Neural cell (in vitro differentiated cells): ENCODE data around the gene RMDN3. TPM values are rescaled to one million over a fixed set of nuclear protein-coding genes. Genes with fewer than 3 reads are reported as not detected.

Experiments used
- H2AFZ ChIP-seq: fragments of 200-600, 300-800 bp; sonication (generic), shearing (Covaris generic); 2 replicates; pipeline ENCODE4 v1.6.0; 2014; ENCODE audit warnings: low read depth, mild to moderate bottlenecking, antibody characterized with exemption, low read length, moderate library complexity
- H3F3A ChIP-seq: fragments of 200-600 bp; shearing (Covaris generic); 2 replicates; pipeline ENCODE4 v1.6.1; 2016; ENCODE audit warnings: mild to moderate bottlenecking, moderate library complexity, mixed read lengths, antibody characterized with exemption, low read length; ENCODE audit not compliant: insufficient read depth, poor library complexity, severe bottlenecking
- H3K27ac ChIP-seq: fragments of 200-600, 300-800 bp; sonication (generic), shearing (Covaris generic); 2 replicates; pipeline ENCODE4 v1.5.1; 2014; ENCODE audit warnings: mild to moderate bottlenecking, low read length, moderate library complexity
- H3K27me3 ChIP-seq: fragments of 300-800, 200-600 bp; sonication (generic), shearing (Covaris generic); 2 replicates; pipeline ENCODE4 v1.6.0; 2014; ENCODE audit warnings: mild to moderate bottlenecking, low read depth, low read length, moderate library complexity; ENCODE audit not compliant: insufficient read depth
- H3K36me3 ChIP-seq: fragments of 300-800, 200-600 bp; sonication (generic), shearing (Covaris generic); 2 replicates; pipeline ENCODE4 v1.5.1; 2014; ENCODE audit warnings: mild to moderate bottlenecking, antibody characterized with exemption, low read length, moderate library complexity; ENCODE audit not compliant: insufficient read depth
- H3K4me2 ChIP-seq: fragments of 300-800, 200-600 bp; sonication (generic), shearing (Covaris generic); 2 replicates; pipeline ENCODE4 v1.6.0; 2014; ENCODE audit warnings: mild to moderate bottlenecking, low read length
- H3K4me3 ChIP-seq: fragments of 300-800, 200-600 bp; sonication (generic), shearing (Covaris generic); 2 replicates; pipeline ENCODE4 v1.5.1; 2014; ENCODE audit warnings: mild to moderate bottlenecking, low read length, moderate library complexity
- H3K79me2 ChIP-seq: fragments of 200-600 bp; shearing (Covaris generic); replicated peaks from 2 replicates; pipeline ENCODE4 v1.6.0; 2014; ENCODE audit warnings: mild to moderate bottlenecking, low read length, moderate library complexity; ENCODE audit not compliant: insufficient read depth
- H3K9ac ChIP-seq: fragments of 300-800, 200-600 bp; sonication (generic), shearing (Covaris generic); 2 replicates; pipeline ENCODE4 v1.6.1; 2016; ENCODE audit warnings: mild to moderate bottlenecking, low read length, mixed read lengths
- H3K9me2 ChIP-seq: fragments of 200-600 bp; shearing (Covaris generic); 2 replicates; pipeline ENCODE4 v1.6.1; 2016; ENCODE audit warnings: mild to moderate bottlenecking, low read length, mixed read lengths; ENCODE audit not compliant: insufficient read depth
- H3K9me3 ChIP-seq: fragments of 200-600, 300-800 bp; sonication (generic), shearing (Covaris generic); 2 replicates; pipeline ENCODE4 v1.6.1; 2016; ENCODE audit warnings: mild to moderate bottlenecking, mixed run types, low read length, moderate library complexity, mixed read lengths
- H4K20me1 ChIP-seq: fragments of 200-600 bp; shearing (Covaris generic); 2 replicates; pipeline ENCODE4 v1.6.1; 2016; ENCODE audit warnings: mild to moderate bottlenecking, mixed run types; ENCODE audit not compliant: insufficient read depth
- EP300 ChIP-seq: fragments of 450-650 bp; conservative IDR thresholded peaks from 2 replicates; pipeline ENCODE4 v1.6.1; 2014; ENCODE audit warnings: antibody characterized with exemption, mild to moderate bottlenecking, moderate library complexity; ENCODE audit not compliant: poor library complexity, severe bottlenecking
- EZH2 ChIP-seq: fragments of 200-600, 300-800 bp; shearing (Covaris generic), sonication (generic); IDR thresholded peaks from 2 replicates; pipeline ENCODE4 v1.6.1; 2014; ENCODE audit warnings: antibody characterized with exemption, low read length, borderline replicate concordance, mild to moderate bottlenecking; ENCODE audit not compliant: insufficient read depth, poor library complexity, severe bottlenecking
- MXI1 ChIP-seq: fragments of 450-650 bp; conservative IDR thresholded peaks from 2 replicates; pipeline ENCODE4 v1.6.1; 2014; ENCODE audit warnings: antibody characterized with exemption, mild to moderate bottlenecking; ENCODE audit not compliant: poor library complexity, severe bottlenecking
- POLR2AphosphoS5 ChIP-seq: IDR thresholded peaks from 2 replicates; pipeline ENCODE4 v1.6.1; 2012
- RAD21 ChIP-seq: fragments of 450-650 bp; conservative IDR thresholded peaks from 2 replicates; pipeline ENCODE4 v1.6.1; 2014; ENCODE audit warnings: antibody characterized with exemption, mild to moderate bottlenecking, moderate library complexity
- SMC3 ChIP-seq: fragments of 450-650 bp; conservative IDR thresholded peaks from 2 replicates; pipeline ENCODE4 v1.6.1; 2014; ENCODE audit warnings: antibody characterized with exemption, mild to moderate bottlenecking, moderate library complexity; ENCODE audit not compliant: poor library complexity
- TAF1 ChIP-seq: IDR thresholded peaks from 2 replicates; pipeline ENCODE4 v1.6.1; 2012; ENCODE audit warnings: low read depth
- polyA plus RNA-seq: library from polyadenylated mRNA; depleted of rRNA; stranded (reverse); fragments of >200 nt; gene quantifications from 2 replicates; pipeline ENCODE4 v1.2.3, GENCODE V29; 2014
- TF ChIP-seq, protein P1 (sequence below): IDR thresholded peaks from 2 replicates; pipeline ENCODE4 v1.6.1; 2012; ENCODE audit warnings: borderline replicate concordance
- TF ChIP-seq, protein P2 (sequence below): fragments of 450-650 bp; IDR thresholded peaks from 2 replicates; pipeline ENCODE4 v1.5.1; 2014; ENCODE audit warnings: antibody characterized with exemption, mild to moderate bottlenecking, moderate library complexity; ENCODE audit not compliant: poor library complexity, severe bottlenecking

RMDN3 gene
- polyA plus RNA-seq, 1 donor from 2014 or later, result 24.7 TPM

DNA sequence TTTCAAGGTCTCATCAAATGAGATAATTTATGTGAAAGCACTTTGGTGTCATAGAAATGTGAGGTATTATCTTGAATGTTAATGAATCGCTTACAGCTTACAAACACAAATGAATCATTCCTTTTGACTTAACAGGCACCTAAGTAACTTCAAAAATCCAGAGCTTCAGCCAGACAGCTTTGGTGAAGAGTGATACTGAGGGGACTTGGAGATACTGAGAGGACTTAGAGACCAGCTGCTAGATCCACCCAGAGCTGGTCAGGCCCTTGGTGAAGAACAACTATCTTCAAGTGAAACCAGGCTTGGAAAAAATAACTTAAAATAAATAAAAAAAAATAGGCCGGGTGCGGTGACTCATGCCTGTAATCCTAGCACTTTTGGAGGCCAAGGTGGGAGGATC lies 35.7 kb upstream of the RMDN3 start:
- TF ChIP-seq POLR2AphosphoS5, result no peak
- no peak for TF ChIP-seq RAD21
- TF ChIP-seq MXI1, result no peak
- TF ChIP-seq TAF1, result no peak
- no peak for TF ChIP-seq EZH2
- TF ChIP-seq, protein P1, sequence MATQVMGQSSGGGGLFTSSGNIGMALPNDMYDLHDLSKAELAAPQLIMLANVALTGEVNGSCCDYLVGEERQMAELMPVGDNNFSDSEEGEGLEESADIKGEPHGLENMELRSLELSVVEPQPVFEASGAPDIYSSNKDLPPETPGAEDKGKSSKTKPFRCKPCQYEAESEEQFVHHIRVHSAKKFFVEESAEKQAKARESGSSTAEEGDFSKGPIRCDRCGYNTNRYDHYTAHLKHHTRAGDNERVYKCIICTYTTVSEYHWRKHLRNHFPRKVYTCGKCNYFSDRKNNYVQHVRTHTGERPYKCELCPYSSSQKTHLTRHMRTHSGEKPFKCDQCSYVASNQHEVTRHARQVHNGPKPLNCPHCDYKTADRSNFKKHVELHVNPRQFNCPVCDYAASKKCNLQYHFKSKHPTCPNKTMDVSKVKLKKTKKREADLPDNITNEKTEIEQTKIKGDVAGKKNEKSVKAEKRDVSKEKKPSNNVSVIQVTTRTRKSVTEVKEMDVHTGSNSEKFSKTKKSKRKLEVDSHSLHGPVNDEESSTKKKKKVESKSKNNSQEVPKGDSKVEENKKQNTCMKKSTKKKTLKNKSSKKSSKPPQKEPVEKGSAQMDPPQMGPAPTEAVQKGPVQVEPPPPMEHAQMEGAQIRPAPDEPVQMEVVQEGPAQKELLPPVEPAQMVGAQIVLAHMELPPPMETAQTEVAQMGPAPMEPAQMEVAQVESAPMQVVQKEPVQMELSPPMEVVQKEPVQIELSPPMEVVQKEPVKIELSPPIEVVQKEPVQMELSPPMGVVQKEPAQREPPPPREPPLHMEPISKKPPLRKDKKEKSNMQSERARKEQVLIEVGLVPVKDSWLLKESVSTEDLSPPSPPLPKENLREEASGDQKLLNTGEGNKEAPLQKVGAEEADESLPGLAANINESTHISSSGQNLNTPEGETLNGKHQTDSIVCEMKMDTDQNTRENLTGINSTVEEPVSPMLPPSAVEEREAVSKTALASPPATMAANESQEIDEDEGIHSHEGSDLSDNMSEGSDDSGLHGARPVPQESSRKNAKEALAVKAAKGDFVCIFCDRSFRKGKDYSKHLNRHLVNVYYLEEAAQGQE, result no peak
- TF ChIP-seq EP300, result no peak
- no peak for TF ChIP-seq SMC3
- TF ChIP-seq, protein P2, sequence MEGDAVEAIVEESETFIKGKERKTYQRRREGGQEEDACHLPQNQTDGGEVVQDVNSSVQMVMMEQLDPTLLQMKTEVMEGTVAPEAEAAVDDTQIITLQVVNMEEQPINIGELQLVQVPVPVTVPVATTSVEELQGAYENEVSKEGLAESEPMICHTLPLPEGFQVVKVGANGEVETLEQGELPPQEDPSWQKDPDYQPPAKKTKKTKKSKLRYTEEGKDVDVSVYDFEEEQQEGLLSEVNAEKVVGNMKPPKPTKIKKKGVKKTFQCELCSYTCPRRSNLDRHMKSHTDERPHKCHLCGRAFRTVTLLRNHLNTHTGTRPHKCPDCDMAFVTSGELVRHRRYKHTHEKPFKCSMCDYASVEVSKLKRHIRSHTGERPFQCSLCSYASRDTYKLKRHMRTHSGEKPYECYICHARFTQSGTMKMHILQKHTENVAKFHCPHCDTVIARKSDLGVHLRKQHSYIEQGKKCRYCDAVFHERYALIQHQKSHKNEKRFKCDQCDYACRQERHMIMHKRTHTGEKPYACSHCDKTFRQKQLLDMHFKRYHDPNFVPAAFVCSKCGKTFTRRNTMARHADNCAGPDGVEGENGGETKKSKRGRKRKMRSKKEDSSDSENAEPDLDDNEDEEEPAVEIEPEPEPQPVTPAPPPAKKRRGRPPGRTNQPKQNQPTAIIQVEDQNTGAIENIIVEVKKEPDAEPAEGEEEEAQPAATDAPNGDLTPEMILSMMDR, result no peak
- Histone ChIP-seq H4K20me1 (no peaks in the 10 kb centered on the region), H3K79me2 (no peaks in the 10 kb centered on the region), H3K4me3 (no peak overlapping the region), H3K9me2 (no peaks in the 10 kb centered on the region), H3F3A (no peaks in the 10 kb centered on the region), H2AFZ (no peak overlapping the region), H3K27ac (no peak overlapping the region), H3K9ac (no peak overlapping the region), H3K27me3 (no peaks in the 10 kb centered on the region), H3K36me3 (no peaks in the 10 kb centered on the region), H3K4me2 (no peak overlapping the region), H3K9me3 (no peaks in the 10 kb centered on the region)

DNA sequence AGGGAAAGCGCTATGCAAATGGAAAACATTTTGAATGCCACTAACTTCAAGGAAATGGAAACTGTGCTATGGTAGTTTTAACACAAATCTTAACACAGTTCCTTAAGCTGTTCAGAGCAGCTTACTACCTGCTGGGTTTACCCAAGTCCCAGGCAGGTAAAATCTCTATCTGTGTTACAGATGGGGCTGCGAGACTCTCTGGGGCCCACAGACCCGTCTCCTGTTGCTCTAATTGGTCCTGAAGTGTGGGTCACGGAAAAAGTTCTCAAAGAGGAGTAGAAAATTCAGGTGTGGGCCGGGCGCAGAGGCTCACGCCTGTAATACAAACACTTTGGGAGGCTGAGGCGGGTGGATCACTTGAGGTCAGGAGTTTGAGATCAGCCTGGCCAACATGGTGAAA lies 34.9 kb upstream of the RMDN3 start:
- no peak overlapping the region for H3K27ac ChIP-seq
- no peaks in the 10 kb centered on the region for H3F3A ChIP-seq
- no peaks in the 10 kb centered on the region for H3K27me3 ChIP-seq
- no peaks in the 10 kb centered on the region for H3K9me3 ChIP-seq
- H3K9ac ChIP-seq, result no peak overlapping the region
- no peaks in the 10 kb centered on the region for H3K79me2 ChIP-seq
- H3K9me2 ChIP-seq, result no peaks in the 10 kb centered on the region
- no peaks in the 10 kb centered on the region for H3K36me3 ChIP-seq
- H3K4me2 ChIP-seq, result no peak overlapping the region
- H3K4me3 ChIP-seq, result no peak overlapping the region
- H2AFZ ChIP-seq, result no peak overlapping the region
- TF ChIP-seq EZH2, result no peak
- TF ChIP-seq POLR2AphosphoS5, result no peak
- TF ChIP-seq TAF1, result no peak
- TF ChIP-seq, protein P2, result no peak
- H4K20me1 ChIP-seq, result no peaks in the 10 kb centered on the region
